Activated B cell treated with CpG ODN at 0.5 μM for 24 hours (primary cell): ENCODE results near the gene CTRL. TPM values are rescaled to one million over a fixed set of nuclear protein-coding genes. Genes with fewer than 3 reads are reported as not detected.

Experiments
- ATAC-seq: fragments of 200-7000 bp; cut with Tn5 transposase; one replicate; pipeline ENCODE4 v1.10.0; 2021; ENCODE audit warnings: low read depth, mild to moderate bottlenecking, moderate library complexity
- CTCF ChIA-PET: fragments of 350-600 bp; sonication (Branson Sonifier 250); formaldehyde crosslinking; loops from one replicate; lab custom pipeline; 2021; ENCODE audit warnings: antibody characterized with exemption; lab: Charles Lee
- POLR2A ChIA-PET: fragments of 350-600 bp; sonication (Branson Sonifier 250); formaldehyde crosslinking; loops from one replicate; lab custom pipeline; 2021; ENCODE audit warnings: antibody characterized with exemption; lab: Charles Lee
- DNase-seq: peaks from one replicate; pipeline ENCODE4 v3.0.0; 2022
- H3K27ac Mint-ChIP-seq: one replicate; pipeline ENCODE4 v1.8.0; 2020; ENCODE audit warnings: mixed read lengths
- H3K27me3 Mint-ChIP-seq: one replicate; pipeline ENCODE4 v1.8.0; 2021; ENCODE audit warnings: mixed read lengths
- H3K36me3 Mint-ChIP-seq: one replicate; pipeline ENCODE4 v1.8.0; 2021; ENCODE audit warnings: low read depth, mixed read lengths
- H3K4me1 Mint-ChIP-seq: one replicate; pipeline ENCODE4 v1.8.0; 2021; ENCODE audit warnings: mixed read lengths
- H3K4me3 Mint-ChIP-seq: one replicate; pipeline ENCODE4 v1.8.0; 2020; ENCODE audit warnings: mild to moderate bottlenecking, mixed read lengths
- H3K9me3 Mint-ChIP-seq: one replicate; pipeline ENCODE4 v1.8.0; 2020; ENCODE audit warnings: mixed read lengths
- intact Hi-C: fragments of 100-400 bp; cut with micrococcal nuclease; formaldehyde crosslinking; loops from one replicate; pipeline ENCODE4 v1.15.1; 2024
- total RNA-seq: library from RNA; stranded (reverse); gene quantifications from 2 replicates; pipeline ENCODE4 v1.2.3, GENCODE V29; 2022
- TF ChIP-seq, protein P1 (sequence below): fragments of 200-600 bp; IDR thresholded peaks from one replicate; pipeline ENCODE4 v1.8.0; 2022; ENCODE audit warnings: antibody characterized with exemption, mild to moderate bottlenecking

The CTRL gene
- total RNA-seq, 1 donor from 2014 or later, result 6.2 TPM

- TF ChIP-seq, protein P1, sequence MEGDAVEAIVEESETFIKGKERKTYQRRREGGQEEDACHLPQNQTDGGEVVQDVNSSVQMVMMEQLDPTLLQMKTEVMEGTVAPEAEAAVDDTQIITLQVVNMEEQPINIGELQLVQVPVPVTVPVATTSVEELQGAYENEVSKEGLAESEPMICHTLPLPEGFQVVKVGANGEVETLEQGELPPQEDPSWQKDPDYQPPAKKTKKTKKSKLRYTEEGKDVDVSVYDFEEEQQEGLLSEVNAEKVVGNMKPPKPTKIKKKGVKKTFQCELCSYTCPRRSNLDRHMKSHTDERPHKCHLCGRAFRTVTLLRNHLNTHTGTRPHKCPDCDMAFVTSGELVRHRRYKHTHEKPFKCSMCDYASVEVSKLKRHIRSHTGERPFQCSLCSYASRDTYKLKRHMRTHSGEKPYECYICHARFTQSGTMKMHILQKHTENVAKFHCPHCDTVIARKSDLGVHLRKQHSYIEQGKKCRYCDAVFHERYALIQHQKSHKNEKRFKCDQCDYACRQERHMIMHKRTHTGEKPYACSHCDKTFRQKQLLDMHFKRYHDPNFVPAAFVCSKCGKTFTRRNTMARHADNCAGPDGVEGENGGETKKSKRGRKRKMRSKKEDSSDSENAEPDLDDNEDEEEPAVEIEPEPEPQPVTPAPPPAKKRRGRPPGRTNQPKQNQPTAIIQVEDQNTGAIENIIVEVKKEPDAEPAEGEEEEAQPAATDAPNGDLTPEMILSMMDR, result no peak
- no peak for ATAC-seq
- H3K4me1 Mint-ChIP-seq, result peaks cover 32% of the 10 kb centered on the region
- no peaks in the 10 kb centered on the region for H3K9me3 Mint-ChIP-seq
- no peak overlapping the region for H3K4me3 Mint-ChIP-seq
- CTCF ChIA-PET, result interaction anchor here (0.7 to 2.2 kb wide), 5 partner anchors 10 to 76 kb away, joined by 3 to 9 read pairs (median 3); no protein-coding TSS in a partner anchor
- H3K36me3 Mint-ChIP-seq, result peaks cover 26% of the 10 kb centered on the region
- H3K27me3 Mint-ChIP-seq, result no peaks in the 10 kb centered on the region
- DNase-seq, result no peak
- POLR2A ChIA-PET, result interaction anchor here (0.7 to 3.0 kb wide), 2 partner anchors 11 to 36 kb away, joined by 4 to 18 read pairs; partner anchors contain the start of gene PSMB10
- H3K27ac Mint-ChIP-seq, result no peak overlapping the region
- intact Hi-C loops, result no loop called here
Measured at GRCh38 chr16:67924140-67924906, 7.3 kb downstream of the CTRL start.

GRCh38 chr16:67923414-67924116, 8.1 kb downstream of the CTRL start:
- ChIA-PET POLR2A (interaction anchor here (1.0 kb wide), 1 partner anchor 12 kb away, joined by 3 read pairs; no protein-coding TSS in a partner anchor), CTCF (interaction anchor here (2.2 kb wide), 1 partner anchor 40 kb away, joined by 9 read pairs; no protein-coding TSS in a partner anchor)
- TF ChIP-seq, protein P1, result no peak
- H3K9me3 Mint-ChIP-seq, result no peaks in the 10 kb centered on the region
- no peak overlapping the region for H3K27ac Mint-ChIP-seq
- H3K4me1 Mint-ChIP-seq, result peaks cover 30% of the 10 kb centered on the region
- H3K27me3 Mint-ChIP-seq, result no peaks in the 10 kb centered on the region
- no peak for ATAC-seq
- H3K36me3 Mint-ChIP-seq, result peaks cover 20% of the 10 kb centered on the region
- H3K4me3 Mint-ChIP-seq, result no peak overlapping the region
- intact Hi-C loops, result no loop called here
- no peak for DNase-seq

DNA sequence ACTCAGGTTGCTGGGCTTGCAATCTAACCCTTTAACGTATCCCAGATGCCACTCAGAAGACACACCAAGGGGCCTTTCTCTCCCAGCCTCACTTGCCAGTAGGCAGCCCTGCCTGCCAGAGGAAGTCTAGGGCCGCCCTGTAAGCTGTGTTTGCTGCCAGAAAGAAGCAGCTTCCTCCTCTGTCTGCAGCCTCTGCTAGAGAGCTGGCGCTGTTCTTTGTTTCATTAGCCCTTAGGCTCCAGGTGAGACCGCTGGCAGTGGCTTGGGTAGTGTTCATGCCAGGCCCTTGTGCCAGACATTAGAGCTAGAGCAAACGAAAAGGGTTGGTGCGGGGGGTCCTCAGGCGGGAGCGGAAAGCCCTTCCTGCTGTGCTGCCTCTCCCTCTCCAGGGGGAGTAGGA, 8.9 kb downstream of the CTRL start:
- Mint-ChIP-seq H3K27ac (no peak overlapping the region), H3K4me3 (no peak overlapping the region), H3K27me3 (no peaks in the 10 kb centered on the region), H3K36me3 (peaks cover 18% of the 10 kb centered on the region), H3K9me3 (no peaks in the 10 kb centered on the region), H3K4me1 (peaks cover 25% of the 10 kb centered on the region)
- intact Hi-C loops, result no loop called here
- ChIA-PET CTCF (no interaction called here), POLR2A (interaction anchor here (0.7 to 1.0 kb wide), 2 partner anchors 13 to 114 kb away, joined by 3 read pairs; no protein-coding TSS in a partner anchor)
- no peak for ATAC-seq
- TF ChIP-seq, protein P1, result no peak
- DNase-seq, result no peak

GRCh38 chr16:67922221-67922620, 9.4 kb downstream of the CTRL start:
- Mint-ChIP-seq H3K36me3 (peaks cover 22% of the 10 kb centered on the region), H3K4me1 (peaks cover 28% of the 10 kb centered on the region), H3K9me3 (no peaks in the 10 kb centered on the region), H3K27me3 (no peaks in the 10 kb centered on the region), H3K27ac (no peak overlapping the region), H3K4me3 (no peak overlapping the region)
- CTCF ChIA-PET, result no interaction called here
- intact Hi-C loops, result no loop called here
- ATAC-seq (no peak), DNase-seq (no peak)
- POLR2A ChIA-PET, result interaction anchor here (0.7 to 1.0 kb wide), 2 partner anchors 13 to 113 kb away, joined by 3 read pairs; no protein-coding TSS in a partner anchor
- TF ChIP-seq, protein P1, result no peak
